NCI-H187 treated with DMSO at 0.1 percent for 48 hours (cell line): ENCODE results near the gene SP9.
"Not testable (repeated sequence)": the region's sequence is repeated elsewhere in the genome, so short reads cannot be mapped to it uniquely, and the experiment has no call there.

Experiments
- DNase-seq: peaks from one replicate; lab custom pipeline; 2025; lab: John Stamatoyannopoulos, UW

The SP9 gene

GRCh38 chr2:174344716-174345461 lies 10.1 kb downstream of the SP9 start:
- no peak for DNase-seq

GRCh38 chr2:174350018-174350417 lies 15.3 kb downstream of the SP9 start:
- DNase-seq, result no peak

GRCh38 chr2:174350593-174351181 lies 15.9 kb downstream of the SP9 start:
- DNase-seq, result no peak

- no peak for DNase-seq
Observed at GRCh38 chr2:174353004-174353403, 18.2 kb downstream of the SP9 start.

GRCh38 chr2:174356347-174356746 lies 21.6 kb downstream of the SP9 start:
- DNase-seq, result no peak

GRCh38 chr2:174359663-174360062 lies 24.9 kb downstream of the SP9 start:
- not testable (repeated sequence) for DNase-seq

- DNase-seq, result no peak
Observed at GRCh38 chr2:174362949-174363348, 28.2 kb downstream of the SP9 start.

GRCh38 chr2:174363492-174364225 lies 28.9 kb downstream of the SP9 start:
- not testable (repeated sequence) for DNase-seq

GRCh38 chr2:174364628-174365027 lies 29.9 kb downstream of the SP9 start:
- DNase-seq, result no peak

- DNase-seq, result no peak
Observed at GRCh38 chr2:174365571-174365970, 30.8 kb downstream of the SP9 start.

- DNase-seq, result no peak
Observed at GRCh38 chr2:174368691-174369090, 33.9 kb downstream of the SP9 start.

- no peak for DNase-seq
Observed at GRCh38 chr2:174376967-174377366, 42.2 kb downstream of the SP9 start.

- DNase-seq, result no peak
Observed at GRCh38 chr2:174383796-174384195, 49.0 kb downstream of the SP9 start.

- no peak for DNase-seq
Observed at GRCh38 chr2:174385201-174385600, 50.4 kb downstream of the SP9 start.
